H1 (cell line): Measurements from ENCODE around the gene ZNF469. TPM values are rescaled to one million over a fixed set of nuclear protein-coding genes. Genes with fewer than 3 reads are reported as not detected.

Experiments used
- CTCF ChIA-PET: fragments of 300-600 bp; sonication (Branson Sonifier 250); formaldehyde crosslinking; loops from one replicate; lab custom pipeline; 2021; ENCODE audit not compliant: partially characterized antibody; lab: Charles Lee
- POLR2A ChIA-PET: fragments of 300-600 bp; sonication (Branson Sonifier 250); formaldehyde crosslinking; loops from one replicate; lab custom pipeline; 2021; ENCODE audit warnings: inconsistent platforms; ENCODE audit not compliant: partially characterized antibody; lab: Charles Lee
- DNase-seq, 2 experiments: peaks; one replicate each; pipeline versions ENCODE4 v3.0.0 to v3.0.0-alpha.2; 2010 to 2022; ENCODE audit warnings: low spot score in 2 of 2, low read depth in 1 of 2, mixed read lengths in 1 of 2
- FAIRE-seq: peaks from 2 replicates; lab custom pipeline; 2011; peaks lifted over from hg19 to GRCh38; lab: Jason Lieb, UNC
- H2AFZ ChIP-seq: 2 replicates; pipeline ENCODE4 v1.8.1; 2012; ENCODE audit warnings: low read length, inconsistent platforms
- H2AK5ac ChIP-seq: 2 replicates; pipeline ENCODE4 v1.6.1; 2013; ENCODE audit warnings: low read depth, low read length
- H2BK120ac ChIP-seq: replicated peaks from 2 replicates; pipeline ENCODE3; 2013; ENCODE audit warnings: low read depth, low read length, inconsistent platforms
- H2BK12ac ChIP-seq: 2 replicates; pipeline ENCODE4 v1.6.1; 2013; ENCODE audit warnings: low read depth, low read length
- H2BK15ac ChIP-seq: 2 replicates; pipeline ENCODE4 v1.6.1; 2013; ENCODE audit warnings: low read length
- H2BK20ac ChIP-seq: 2 replicates; pipeline ENCODE4 v1.6.1; 2013; ENCODE audit warnings: low read length
- H2BK5ac ChIP-seq: 2 replicates; pipeline ENCODE4 v1.6.1; 2013; ENCODE audit warnings: low read depth, low read length
- H3K14ac ChIP-seq: 2 replicates; pipeline ENCODE4 v1.6.1; 2013; ENCODE audit warnings: inconsistent platforms; ENCODE audit not compliant: insufficient read length
- H3K18ac ChIP-seq: 2 replicates; pipeline ENCODE4 v1.6.1; 2013; ENCODE audit warnings: low read length; ENCODE audit errors: extremely low read depth
- H3K23ac ChIP-seq: 2 replicates; pipeline ENCODE4 v1.6.1; 2013; ENCODE audit warnings: inconsistent platforms; ENCODE audit not compliant: insufficient read length
- H3K23me2 ChIP-seq: 2 replicates; pipeline ENCODE4 v1.6.1; 2013; ENCODE audit warnings: low read depth, low read length
- H3K27ac ChIP-seq: 2 replicates; pipeline ENCODE4 v1.6.1; 2011; ENCODE audit warnings: low read depth, low read length, inconsistent platforms
- H3K27me3 ChIP-seq, 4 experiments: replicated peaks in 1 of 4; 1 replicate in 1 of 4; 2 replicates in 3 of 4; pipeline versions ENCODE4 v1.6.1 to v1.8.1; 2011 to 2013; ENCODE audit warnings: low read length in 3 of 4, mild to moderate bottlenecking in 3 of 4, inconsistent platforms in 2 of 4, mixed read lengths in 2 of 4, moderate library complexity in 1 of 4; ENCODE audit not compliant: control insufficient read depth in 3 of 4, insufficient read depth in 3 of 4; ENCODE audit errors: extremely low read depth in 1 of 4
- H3K36me3 ChIP-seq, 4 experiments: 2 replicates each; pipeline versions ENCODE4 v1.6.1 to v1.8.1; 2011 to 2013; ENCODE audit warnings: mild to moderate bottlenecking in 4 of 4, low read length in 3 of 4, moderate library complexity in 2 of 4, control low read depth in 1 of 4, inconsistent platforms in 1 of 4; ENCODE audit not compliant: insufficient read depth in 4 of 4, control insufficient read depth in 2 of 4
- H3K4ac ChIP-seq: replicated peaks from 2 replicates; pipeline ENCODE3; 2013; ENCODE audit warnings: low read length, low read depth, mixed read lengths, inconsistent platforms; ENCODE audit not compliant: insufficient read length
- H3K4me1 ChIP-seq, 4 experiments: replicated peaks in 1 of 4; 1 replicate in 1 of 4; 2 replicates in 3 of 4; pipeline versions ENCODE4 v1.6.1 to v1.8.1; 2011 to 2013; ENCODE audit warnings: low read length in 3 of 4, inconsistent platforms in 2 of 4, mixed read lengths in 1 of 4; ENCODE audit not compliant: insufficient read depth in 4 of 4, control insufficient read depth in 3 of 4
- H3K4me2 ChIP-seq, 2 experiments: 2 replicates each; pipeline versions ENCODE4 v1.6.1 to v1.8.1; 2011 to 2013; ENCODE audit warnings: low read depth in 2 of 2, low read length in 2 of 2, control low read depth in 1 of 2, inconsistent platforms in 1 of 2, mild to moderate bottlenecking in 1 of 2; ENCODE audit not compliant: insufficient read depth in 1 of 2
- H3K4me3 ChIP-seq, 4 experiments: fragments of 200-600, 300-600 bp in 1 of 4; sonication (generic), shearing (Covaris generic), sonication (Bioruptor Twin) in 1 of 4; 2 replicates each; pipeline versions ENCODE4 v1.5.1 to v1.8.1; 2011 to 2016; ENCODE audit warnings: low read length in 4 of 4, low read depth in 3 of 4, control low read depth in 2 of 4, inconsistent platforms in 2 of 4, mild to moderate bottlenecking in 2 of 4, mixed read lengths in 1 of 4, moderate library complexity in 1 of 4; ENCODE audit not compliant: insufficient read depth in 2 of 4; ENCODE audit errors: extremely low read depth in 1 of 4
- H3K56ac ChIP-seq: replicated peaks from 2 replicates; pipeline ENCODE3; 2013; ENCODE audit warnings: low read depth, mild to moderate bottlenecking, mixed read lengths, low read length, inconsistent platforms; ENCODE audit not compliant: insufficient read length
- H3K79me1 ChIP-seq: 2 replicates; pipeline ENCODE4 v1.6.1; 2013; ENCODE audit warnings: low read depth, low read length, control low read depth
- H3K79me2 ChIP-seq, 2 experiments: 2 replicates each; pipeline versions ENCODE4 v1.6.1 to v1.8.1; 2012 to 2013; ENCODE audit warnings: low read length in 2 of 2, mild to moderate bottlenecking in 2 of 2, inconsistent platforms in 1 of 2; ENCODE audit not compliant: insufficient read depth in 2 of 2, control insufficient read depth in 1 of 2
- H3K9ac ChIP-seq, 4 experiments: replicated peaks in 1 of 4; 1 replicate in 1 of 4; 2 replicates in 3 of 4; pipeline versions ENCODE4 v1.6.1 to v1.8.1; 2011 to 2013; ENCODE audit warnings: low read depth in 3 of 4, low read length in 3 of 4, control low read depth in 2 of 4, mild to moderate bottlenecking in 2 of 4, moderate library complexity in 2 of 4, inconsistent platforms in 1 of 4; ENCODE audit errors: extremely low read depth in 1 of 4
- H3K9me3 ChIP-seq, 2 experiments: 2 replicates each; pipeline versions ENCODE4 v1.6.1 to v1.8.1; 2012 to 2013; ENCODE audit warnings: mild to moderate bottlenecking in 2 of 2, moderate library complexity in 2 of 2, control low read depth in 1 of 2, inconsistent platforms in 1 of 2, low read depth in 1 of 2, low read length in 1 of 2, mixed read lengths in 1 of 2; ENCODE audit not compliant: insufficient read depth in 2 of 2
- H4K20me1 ChIP-seq, 2 experiments: replicated peaks in 1 of 2; 2 replicates each; pipeline versions ENCODE3 to v1.8.1; 2011 to 2013; ENCODE audit warnings: inconsistent platforms in 2 of 2, low read length in 2 of 2, mild to moderate bottlenecking in 1 of 2; ENCODE audit not compliant: insufficient read depth in 2 of 2, control insufficient read depth in 1 of 2
- H4K5ac ChIP-seq: 2 replicates; pipeline ENCODE4 v1.6.1; 2013; ENCODE audit warnings: low read length, low read depth, mixed read lengths, inconsistent platforms; ENCODE audit not compliant: insufficient read length
- H4K8ac ChIP-seq: 2 replicates; pipeline ENCODE4 v1.8.0; 2013; ENCODE audit warnings: mild to moderate bottlenecking, moderate library complexity, low read length, inconsistent platforms; ENCODE audit not compliant: insufficient read depth; ENCODE audit errors: extremely low read depth
- H4K91ac ChIP-seq: replicated peaks from 2 replicates; pipeline ENCODE3; 2013; ENCODE audit warnings: low read length, mixed read lengths, inconsistent platforms; ENCODE audit not compliant: insufficient read length
- ASH2L ChIP-seq: fragments of 200-600, 300-600 bp; sonication (generic); IDR thresholded peaks from one replicate; pipeline ENCODE4 v1.7.1; 2017; ENCODE audit warnings: low read length
- CBX5 ChIP-seq: fragments of 300-800, 300-1000 bp; sonication (generic); IDR thresholded peaks from 2 replicates; pipeline ENCODE4 v1.7.1; 2016; ENCODE audit warnings: antibody characterized with exemption, low read length, low read depth
- CEBPB ChIP-seq: IDR thresholded peaks from 2 replicates; pipeline ENCODE4 v1.6.1; 2012; ENCODE audit warnings: low read depth, low read length
- JUN ChIP-seq: IDR thresholded peaks from 2 replicates; pipeline ENCODE4 v1.6.1; 2011; ENCODE audit warnings: low read depth, mild to moderate bottlenecking, improper control_type of control experiment, low read length
- KDM5A ChIP-seq: fragments of 200-600 bp; IDR thresholded peaks from 2 replicates; pipeline ENCODE4 v1.7.1; 2012; ENCODE audit warnings: mild to moderate bottlenecking, low read length, inconsistent platforms, mixed read lengths
- POLR2AphosphoS5 ChIP-seq: IDR thresholded peaks from 2 replicates; pipeline ENCODE4 v1.6.1; 2011; ENCODE audit warnings: low read depth, low read length
- RBBP5 ChIP-seq: IDR thresholded peaks from 2 replicates; pipeline ENCODE4 v1.7.1; 2012; ENCODE audit warnings: low read depth, mild to moderate bottlenecking, inconsistent platforms, low read length, moderate library complexity, borderline replicate concordance
- RNF2 ChIP-seq: fragments of 200-900, 300-1000 bp; sonication (generic); IDR thresholded peaks from 2 replicates; pipeline ENCODE4 v1.7.1; 2016; ENCODE audit warnings: borderline replicate concordance, low read depth, mild to moderate bottlenecking, antibody characterized with exemption, low read length; ENCODE audit not compliant: poor library complexity, severe bottlenecking; ENCODE audit errors: missing control alignments
- SIN3A ChIP-seq, 2 experiments: IDR thresholded peaks in 1 of 2; conservative IDR thresholded peaks in 1 of 2; 2 replicates each; pipeline ENCODE4 v1.6.1; 2011 to 2012; ENCODE audit warnings: low read length in 2 of 2, improper control_type of control experiment in 1 of 2, low read depth in 1 of 2, mild to moderate bottlenecking in 1 of 2
- SUZ12 ChIP-seq: fragments of 200-600 bp; sonication (generic); IDR thresholded peaks from 2 replicates; pipeline ENCODE4 v1.6.1; 2012; ENCODE audit warnings: mild to moderate bottlenecking, inconsistent platforms, low read length, moderate library complexity, mixed read lengths
- TAF7 ChIP-seq: optimal IDR thresholded peaks from 2 replicates; pipeline ENCODE3; 2011; ENCODE audit warnings: low read depth, mild to moderate bottlenecking, inconsistent platforms, low read length, moderate library complexity, borderline replicate concordance
- TCF12 ChIP-seq: IDR thresholded peaks from 2 replicates; pipeline ENCODE4 v1.6.1; 2011; ENCODE audit warnings: low read depth, mild to moderate bottlenecking, low read length
- YY1 ChIP-seq: IDR thresholded peaks from 2 replicates; pipeline ENCODE4 v1.6.1; 2011; ENCODE audit warnings: low read depth, mild to moderate bottlenecking, low read length
- WGBS, 2 experiments: shearing (Covaris generic) in 1 of 2; methylation state at CpG; one replicate each; pipeline versions ENCODE4 v1.1.6 to v1.1.7; 2013 to 2015; ENCODE audit warnings: low lambda C conversion rate in 2 of 2, mixed read lengths in 2 of 2, inconsistent platforms in 1 of 2, low coverage in 1 of 2, missing lambda C conversion rate in 1 of 2; ENCODE audit not compliant: insufficient replicate concordance in 2 of 2, insufficient coverage in 1 of 2, insufficient read length in 1 of 2; ENCODE audit errors: extremely low coverage in 1 of 2, missing lambda C conversion rate in 1 of 2; 5-methylcytosine and 5-hydroxymethylcytosine counted together
- polyA plus RNA-seq, 7 experiments: library from polyadenylated mRNA; depleted of rRNA in 3 of 7; stranded (reverse) in 5 of 7; unstranded in 2 of 7; fragments of >200 nt in 5 of 7; fragments of 200-250 nt in 2 of 7; gene quantifications; 1 replicate in 5 of 7; 2 replicates in 1 of 7; 4 replicates in 1 of 7; pipeline versions ENCODE4 v1.2.1 to v1.2.3, GENCODE V29; 2011 to 2013; ENCODE audit warnings: missing spikeins in 2 of 7, mixed read lengths in 2 of 7
- total RNA-seq: library from RNA; stranded (reverse); fragmentation: NEBNext Ultra II Directional; extraction: Animal tissue kit (Norgen Biotek cat#: 25700); gene quantifications from 2 replicates; pipeline ENCODE4 v1.2.1, GENCODE V29; 2021

Gene ZNF469
- total and polyA plus RNA-seq, 2 of the 8 experiments (the other 6 are each of a cell fraction or from before 2014, with no cell fraction given) = 0.30 to 1.8 TPM

- H3K27me3 ChIP-seq = no peaks in the 10 kb centered on the region
- no peak overlapping the region for H3K23ac ChIP-seq
- peaks cover 11% of the 10 kb centered on the region; the same call in 1 of the 2 replicates for H3K23me2 ChIP-seq
- no peaks in the 10 kb centered on the region for H3K79me1 ChIP-seq
- ChIA-PET CTCF (interaction anchor here (0.6 kb wide), 1 partner anchor 960 kb away, joined by 3 read pairs; no protein-coding TSS in a partner anchor), POLR2A (no interaction called here)
- no peak overlapping the region for H4K5ac ChIP-seq
- H4K91ac ChIP-seq = no peak overlapping the region
- no peak overlapping the region for H3K27ac ChIP-seq
- no peaks in the 10 kb centered on the region for H3K79me2 ChIP-seq
- no peak for FAIRE-seq
- H4K20me1 ChIP-seq = peaks cover 0 to 4% of the 10 kb centered on the region in 2 experiments
- H2AK5ac ChIP-seq = no peak overlapping the region
- H2BK12ac ChIP-seq = no peak overlapping the region
- 80% methylated on average over 2 of the region's 2 CpGs; no CpG with 5 or more reads in 1 of the 2 experiments for WGBS, 2 experiments
- no peaks in the 10 kb centered on the region for H3K36me3 ChIP-seq
- H3K4me2 ChIP-seq = no peak overlapping the region
- H3K18ac ChIP-seq = no peak overlapping the region
- no peak overlapping the region for H3K9ac ChIP-seq
- H3K4me3 ChIP-seq = no peak overlapping the region
- H3K14ac ChIP-seq = no peak overlapping the region
- H2BK120ac ChIP-seq = no peak overlapping the region
- no peak overlapping the region for H2AFZ ChIP-seq
- no peak overlapping the region for H2BK5ac ChIP-seq
- no peak overlapping the region for H2BK15ac ChIP-seq
- no peak overlapping the region for H3K56ac ChIP-seq
- H4K8ac ChIP-seq = no peak overlapping the region
- no peak overlapping the region for H2BK20ac ChIP-seq
- H3K4ac ChIP-seq = no peak overlapping the region
- no peak for DNase-seq
- peaks cover 0 to 8% (median 6%) of the 10 kb centered on the region in 4 experiments; a peak in 6 of 7 replicates for H3K4me1 ChIP-seq
- H3K9me3 ChIP-seq = peaks cover 6 to 13% of the 10 kb centered on the region in 2 experiments; a peak in 3 of 4 replicates
- no peak for TF ChIP-seq POLR2AphosphoS5
- TF ChIP-seq JUN = no peak
- no peak for TF ChIP-seq CBX5
- TF ChIP-seq KDM5A = no peak
- TF ChIP-seq TCF12 = no peak
- TF ChIP-seq SIN3A (conservative IDR thresholded peaks at IDR 0.05 in 1 of 2, IDR thresholded peaks at IDR 0.05 in 1 of 2; ENCODE audit: low read depth in 1 of 2, low read length in 2 of 2) = no peak
- TF ChIP-seq ASH2L = no peak
- TF ChIP-seq YY1 = no peak
- TF ChIP-seq RBBP5 = no peak
- TF ChIP-seq SUZ12 = no peak
- no peak for TF ChIP-seq TAF7
- no peak for TF ChIP-seq CEBPB
- no peak for TF ChIP-seq RNF2
Measured at GRCh38 chr16:88363239-88363891, 19.4 kb upstream of the ZNF469 start.
